ENCODE results near the gene TMEM163.
A peak's percentile ranks its signal among the peaks of the same experiment; 100 is the strongest.

Gene TMEM163

GRCh38 chr2:134555411-134555810, 163.4 kb downstream of the TMEM163 start:
- no peak for TF ChIP-seq CTCF (IDR thresholded peaks at IDR 0.05; ENCODE audit: low read depth, low read length)
- H3K4me3 ChIP-seq (replicated peaks in 1 of 2; ENCODE audit: low read depth in 2 of 2, low read length in 2 of 2), result no peak overlapping the region
- no peak for DNase-seq (ENCODE audit: low read depth in 2 of 2)

- H3K4me3 ChIP-seq (replicated peaks in 1 of 2; ENCODE audit: low read depth in 2 of 2, low read length in 2 of 2), result no peak overlapping the region
- no peak for DNase-seq (ENCODE audit: low read depth in 2 of 2)
- no peak for TF ChIP-seq CTCF (IDR thresholded peaks at IDR 0.05; ENCODE audit: low read depth, low read length)
These were observed 165.1 kb downstream of the TMEM163 start for GRCh38 chr2:134553657-134554056.

- TF ChIP-seq CTCF (IDR thresholded peaks at IDR 0.05; ENCODE audit: low read depth, low read length), result no peak
- DNase-seq (ENCODE audit: low read depth in 2 of 2), result peak in 1 of 2 donors; percentile 2
- no peak overlapping the region for H3K4me3 ChIP-seq (replicated peaks in 1 of 2; ENCODE audit: low read depth in 2 of 2, low read length in 2 of 2)
These were observed 168.1 kb downstream of the TMEM163 start for GRCh38 chr2:134550566-134551164.

- DNase-seq (ENCODE audit: low read depth in 2 of 2), result peak; percentile 46 to 62
- no peak for TF ChIP-seq CTCF (IDR thresholded peaks at IDR 0.05; ENCODE audit: low read depth, low read length)
- no peak overlapping the region for H3K4me3 ChIP-seq (replicated peaks in 1 of 2; ENCODE audit: low read depth in 2 of 2, low read length in 2 of 2)
These were observed 169.7 kb downstream of the TMEM163 start for GRCh38 chr2:134549104-134549503.

- no peak for TF ChIP-seq CTCF (IDR thresholded peaks at IDR 0.05; ENCODE audit: low read depth, low read length)
- DNase-seq (ENCODE audit: low read depth in 2 of 2), result no peak
- H3K4me3 ChIP-seq (replicated peaks in 1 of 2; ENCODE audit: low read depth in 2 of 2, low read length in 2 of 2), result no peak overlapping the region
These were observed 177.8 kb downstream of the TMEM163 start for GRCh38 chr2:134540990-134541389.

- no peak for DNase-seq (ENCODE audit: low read depth in 2 of 2)
- no peak overlapping the region for H3K4me3 ChIP-seq (replicated peaks in 1 of 2; ENCODE audit: low read depth in 2 of 2, low read length in 2 of 2)
- no peak for TF ChIP-seq CTCF (IDR thresholded peaks at IDR 0.05; ENCODE audit: low read depth, low read length)
These were observed 178.8 kb downstream of the TMEM163 start for GRCh38 chr2:134539981-134540380.

GRCh38 chr2:134537702-134538101, 181.1 kb downstream of the TMEM163 start:
- TF ChIP-seq CTCF (IDR thresholded peaks at IDR 0.05; ENCODE audit: low read depth, low read length), result no peak
- DNase-seq (ENCODE audit: low read depth in 2 of 2), result peak in 1 of 2 donors; percentile 7
- H3K4me3 ChIP-seq (replicated peaks in 1 of 2; ENCODE audit: low read depth in 2 of 2, low read length in 2 of 2), result no peak overlapping the region
